Hepatocyte (in vitro differentiated cells): ENCODE results near the gene PRKCZ. TPM values are rescaled to one million over a fixed set of nuclear protein-coding genes. Genes with fewer than 3 reads are reported as not detected.

Experiments
- DNase-seq: peaks from one replicate; pipeline ENCODE4 v3.0.0-alpha.2; 2016; ENCODE audit warnings: low spot score
- H2AFZ ChIP-seq: fragments of 200-600 bp; sonication (generic); 2 replicates; pipeline ENCODE4 v1.6.0; 2016; ENCODE audit warnings: antibody characterized with exemption, mild to moderate bottlenecking
- H3K27ac ChIP-seq: fragments of 200-600 bp; sonication (generic); 2 replicates; pipeline ENCODE4 v1.5.1; 2016; ENCODE audit warnings: mild to moderate bottlenecking
- H3K27me3 ChIP-seq: fragments of 200-600 bp; sonication (generic); 2 replicates; pipeline ENCODE4 v1.6.1; 2016
- H3K36me3 ChIP-seq: fragments of 200-600 bp; sonication (generic); replicated peaks from 2 replicates; pipeline ENCODE4 v1.5.1; 2016; ENCODE audit warnings: low read depth; ENCODE audit not compliant: insufficient read depth
- H3K4me1 ChIP-seq: fragments of 200-600 bp; sonication (generic); 2 replicates; pipeline ENCODE4 v1.5.1; 2016; ENCODE audit warnings: mild to moderate bottlenecking, moderate library complexity; ENCODE audit not compliant: insufficient read depth
- H3K4me2 ChIP-seq: fragments of 200-600 bp; sonication (generic); 2 replicates; pipeline ENCODE4 v1.6.0; 2016
- H3K4me3 ChIP-seq: fragments of 200-600 bp; sonication (generic); 2 replicates; pipeline ENCODE4 v1.5.1; 2016; ENCODE audit warnings: mild to moderate bottlenecking
- H3K79me2 ChIP-seq: fragments of 200-600 bp; sonication (generic); 2 replicates; pipeline ENCODE4 v1.6.0; 2017; ENCODE audit warnings: mild to moderate bottlenecking
- H3K9me2 ChIP-seq: fragments of 200-600 bp; sonication (generic); replicated peaks from 2 replicates; pipeline ENCODE4 v1.6.0; 2017; ENCODE audit warnings: mild to moderate bottlenecking; ENCODE audit not compliant: insufficient read depth
- H3K9me3 ChIP-seq: fragments of 200-600 bp; sonication (generic); 2 replicates; pipeline ENCODE4 v1.5.1; 2016; ENCODE audit warnings: low read depth, mild to moderate bottlenecking
- H4K20me1 ChIP-seq: fragments of 200-600 bp; sonication (generic); 2 replicates; pipeline ENCODE4 v1.6.0; 2016; ENCODE audit warnings: mild to moderate bottlenecking; ENCODE audit not compliant: insufficient read depth, poor library complexity, severe bottlenecking
- EZH2 ChIP-seq: fragments of 200-600 bp; sonication (generic); IDR thresholded peaks from 2 replicates; pipeline ENCODE4 v1.6.1; 2016; ENCODE audit warnings: antibody characterized with exemption, mild to moderate bottlenecking, borderline replicate concordance
- EZH2phosphoT487 ChIP-seq: fragments of 200-600 bp; sonication (generic); IDR thresholded peaks from one replicate; pipeline ENCODE4 v1.6.1; 2018; ENCODE audit warnings: antibody characterized with exemption, mild to moderate bottlenecking, low read depth, moderate library complexity; ENCODE audit not compliant: unreplicated experiment, severe bottlenecking
- WGBS: methylation state at CpG from one replicate; pipeline ENCODE4 v1.1.6; 2016; ENCODE audit warnings: low lambda C conversion rate; ENCODE audit errors: missing lambda C conversion rate; 5-methylcytosine and 5-hydroxymethylcytosine counted together
- polyA plus RNA-seq: library from polyadenylated mRNA; unstranded; fragments of >200 nt; fragmentation: Nextera tagmentation; extraction: Ambion mirVana; gene quantifications from 2 replicates; pipeline ENCODE4 v1.2.1, GENCODE V29; 2016
- total RNA-seq: library from RNA; depleted of rRNA; stranded (reverse); fragments of >200 nt; gene quantifications from 2 replicates; pipeline ENCODE4 v1.2.3, GENCODE V29; 2014
- TF ChIP-seq, protein P1 (sequence below): fragments of 200-600 bp; sonication (generic); IDR thresholded peaks from 2 replicates; pipeline ENCODE4 v1.5.1; 2016; ENCODE audit warnings: antibody characterized with exemption, mild to moderate bottlenecking; ENCODE audit not compliant: poor library complexity

Gene PRKCZ
- total and polyA plus RNA-seq, 2 experiments from 2014 or later, result 41.0 to 52.3 TPM

DNA sequence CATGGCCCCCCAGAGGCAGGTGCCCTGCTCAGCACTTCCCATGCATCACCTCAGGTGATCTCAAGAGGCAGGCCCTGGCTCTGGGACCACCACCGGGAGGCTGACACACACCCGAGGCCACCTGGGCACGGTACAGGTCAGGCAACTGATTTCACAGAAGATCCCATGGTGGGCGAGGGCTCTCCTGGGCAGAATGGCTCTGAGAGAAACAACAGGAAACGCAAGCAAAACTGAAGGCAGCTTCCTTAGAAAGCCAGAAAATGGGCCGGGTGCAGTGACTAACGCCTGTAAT, 166.5 kb downstream of the PRKCZ start:
- no peak overlapping the region for H3K27ac ChIP-seq
- H3K4me1 ChIP-seq, result peaks cover 33% of the 10 kb centered on the region
- no peak for DNase-seq
- WGBS, result 91% methylated on average over 7 of the region's 7 CpGs
- H3K27me3 ChIP-seq, result no peaks in the 10 kb centered on the region
- TF ChIP-seq, protein P1, sequence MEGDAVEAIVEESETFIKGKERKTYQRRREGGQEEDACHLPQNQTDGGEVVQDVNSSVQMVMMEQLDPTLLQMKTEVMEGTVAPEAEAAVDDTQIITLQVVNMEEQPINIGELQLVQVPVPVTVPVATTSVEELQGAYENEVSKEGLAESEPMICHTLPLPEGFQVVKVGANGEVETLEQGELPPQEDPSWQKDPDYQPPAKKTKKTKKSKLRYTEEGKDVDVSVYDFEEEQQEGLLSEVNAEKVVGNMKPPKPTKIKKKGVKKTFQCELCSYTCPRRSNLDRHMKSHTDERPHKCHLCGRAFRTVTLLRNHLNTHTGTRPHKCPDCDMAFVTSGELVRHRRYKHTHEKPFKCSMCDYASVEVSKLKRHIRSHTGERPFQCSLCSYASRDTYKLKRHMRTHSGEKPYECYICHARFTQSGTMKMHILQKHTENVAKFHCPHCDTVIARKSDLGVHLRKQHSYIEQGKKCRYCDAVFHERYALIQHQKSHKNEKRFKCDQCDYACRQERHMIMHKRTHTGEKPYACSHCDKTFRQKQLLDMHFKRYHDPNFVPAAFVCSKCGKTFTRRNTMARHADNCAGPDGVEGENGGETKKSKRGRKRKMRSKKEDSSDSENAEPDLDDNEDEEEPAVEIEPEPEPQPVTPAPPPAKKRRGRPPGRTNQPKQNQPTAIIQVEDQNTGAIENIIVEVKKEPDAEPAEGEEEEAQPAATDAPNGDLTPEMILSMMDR, result no peak
- no peak for TF ChIP-seq EZH2
- no peak for TF ChIP-seq EZH2phosphoT487
- no peaks in the 10 kb centered on the region for H3K79me2 ChIP-seq
- no peak overlapping the region for H3K4me2 ChIP-seq
- H3K4me3 ChIP-seq, result no peak overlapping the region
- H3K36me3 ChIP-seq, result no peaks in the 10 kb centered on the region
- H3K9me3 ChIP-seq, result no peaks in the 10 kb centered on the region
- H4K20me1 ChIP-seq, result no peaks in the 10 kb centered on the region
- H2AFZ ChIP-seq, result no peak overlapping the region
- no peaks in the 10 kb centered on the region for H3K9me2 ChIP-seq

DNA sequence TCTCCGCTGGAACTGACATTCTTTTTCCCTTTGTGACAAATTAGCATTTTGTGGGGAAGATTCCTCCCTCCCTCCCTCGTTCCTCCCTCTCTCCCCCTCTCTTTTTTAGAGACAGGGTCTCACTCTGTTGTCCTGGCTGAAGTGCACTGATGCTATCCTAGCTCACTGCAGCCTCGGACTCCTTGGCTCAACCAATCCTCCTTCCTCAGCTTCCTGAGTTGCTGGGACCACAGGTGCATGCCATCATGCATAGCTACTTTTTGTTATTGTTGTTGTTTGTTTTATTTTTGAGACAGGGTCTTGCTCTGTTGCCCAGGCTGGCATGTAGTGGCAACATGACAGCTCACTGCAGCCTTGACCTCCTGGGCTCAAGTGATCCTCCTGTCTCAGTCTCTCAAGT, 171.1 kb downstream of the PRKCZ start:
- H3K9me3 ChIP-seq, result no peaks in the 10 kb centered on the region
- no peak overlapping the region for H3K4me3 ChIP-seq
- no peaks in the 10 kb centered on the region for H3K36me3 ChIP-seq
- DNase-seq, result no peak
- TF ChIP-seq EZH2phosphoT487 (no peak), EZH2 (no peak)
- TF ChIP-seq, protein P1, result no peak
- H2AFZ ChIP-seq, result no peak overlapping the region
- H4K20me1 ChIP-seq, result no peaks in the 10 kb centered on the region
- H3K27me3 ChIP-seq, result no peaks in the 10 kb centered on the region
- H3K79me2 ChIP-seq, result peaks cover 1% of the 10 kb centered on the region
- H3K27ac ChIP-seq, result no peak overlapping the region
- H3K4me2 ChIP-seq, result no peak overlapping the region
- peaks cover under 1% of the 10 kb centered on the region for H3K4me1 ChIP-seq
- H3K9me2 ChIP-seq, result no peaks in the 10 kb centered on the region
- 90% methylated on average over 3 of the region's 3 CpGs for WGBS

DNA sequence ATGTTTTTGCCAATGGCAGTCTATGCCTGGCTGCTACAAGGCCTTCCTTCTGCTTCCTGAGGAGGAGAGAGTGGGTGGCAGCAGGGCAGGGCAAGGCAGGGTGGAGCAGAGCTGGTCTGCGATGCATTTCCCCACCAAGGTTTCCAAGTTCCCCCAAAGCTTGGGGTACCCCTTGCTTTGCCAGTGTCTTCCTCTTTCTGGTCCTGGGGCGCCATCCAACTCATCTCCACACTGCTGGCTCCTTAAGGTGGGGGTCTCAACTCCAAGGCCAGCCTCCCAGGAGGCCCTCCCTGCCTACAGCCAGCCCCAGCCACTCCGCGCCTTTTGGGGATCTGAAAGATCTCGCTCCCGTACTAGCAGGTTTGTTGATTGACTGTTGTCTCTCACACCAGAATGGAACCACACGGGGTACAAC, 174.0 kb downstream of the PRKCZ start:
- no peak overlapping the region for H3K4me2 ChIP-seq
- peaks cover 6% of the 10 kb centered on the region for H4K20me1 ChIP-seq
- no peak overlapping the region for H3K4me3 ChIP-seq
- 95% methylated on average over 5 of the region's 7 CpGs for WGBS
- no peak for TF ChIP-seq EZH2
- TF ChIP-seq EZH2phosphoT487, result no peak
- TF ChIP-seq, protein P1, result no peak
- no peak for DNase-seq
- no peaks in the 10 kb centered on the region for H3K36me3 ChIP-seq
- H3K27ac ChIP-seq, result no peak overlapping the region
- no peak overlapping the region for H2AFZ ChIP-seq
- peaks cover 14% of the 10 kb centered on the region for H3K79me2 ChIP-seq
- no peaks in the 10 kb centered on the region for H3K27me3 ChIP-seq
- peaks cover 7% of the 10 kb centered on the region for H3K4me1 ChIP-seq
- H3K9me3 ChIP-seq, result no peaks in the 10 kb centered on the region
- H3K9me2 ChIP-seq, result no peaks in the 10 kb centered on the region

DNA sequence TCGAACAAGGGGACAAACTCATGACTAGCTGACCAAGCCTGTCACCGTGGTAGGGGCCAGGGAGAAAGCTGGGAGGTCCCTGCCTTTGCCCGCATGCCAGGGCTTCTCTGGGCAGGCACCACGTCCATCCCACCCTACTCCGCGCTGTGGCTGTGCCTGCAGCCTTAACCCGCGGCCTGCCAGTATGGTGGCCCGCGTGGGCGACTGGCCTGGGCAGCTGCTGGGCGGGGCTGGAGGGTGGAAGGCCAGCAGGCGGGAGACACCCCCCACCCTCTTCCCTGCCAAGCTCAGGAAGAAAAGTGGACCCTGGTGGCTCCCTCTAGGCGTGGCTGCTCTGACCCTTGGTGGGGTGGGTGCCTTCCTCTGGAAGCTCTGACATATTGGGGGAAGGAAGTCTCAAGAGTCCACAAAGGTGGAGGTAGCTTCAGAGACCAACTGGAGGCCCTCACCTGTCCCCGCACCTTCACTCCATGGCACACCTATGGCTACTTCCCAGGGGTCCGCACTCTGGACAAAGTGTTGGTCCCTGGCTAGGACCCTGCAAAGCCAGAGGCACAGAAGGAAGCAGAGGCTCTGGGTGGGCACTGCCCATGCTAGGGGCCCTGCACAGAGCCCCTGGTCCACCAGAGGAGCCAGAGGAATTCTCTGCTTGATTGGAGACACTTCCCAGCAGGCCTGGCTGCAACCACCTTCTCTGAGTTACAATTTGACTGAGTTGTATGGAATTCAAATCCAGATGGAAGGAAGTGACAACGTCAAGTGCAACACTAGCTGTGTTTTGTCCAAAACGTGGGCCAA, 174.6 kb downstream of the PRKCZ start:
- H3K4me2 ChIP-seq, result no peak overlapping the region
- no peaks in the 10 kb centered on the region for H3K36me3 ChIP-seq
- H3K27ac ChIP-seq, result no peak overlapping the region
- peaks cover 21% of the 10 kb centered on the region for H3K79me2 ChIP-seq
- TF ChIP-seq EZH2phosphoT487 (no peak), EZH2 (no peak)
- TF ChIP-seq, protein P1, result no peak
- H2AFZ ChIP-seq, result no peak overlapping the region
- H3K4me3 ChIP-seq, result no peak overlapping the region
- H3K27me3 ChIP-seq, result no peaks in the 10 kb centered on the region
- peaks cover 12% of the 10 kb centered on the region for H3K4me1 ChIP-seq
- H3K9me2 ChIP-seq, result no peaks in the 10 kb centered on the region
- peaks cover 12% of the 10 kb centered on the region for H4K20me1 ChIP-seq
- 96% methylated on average over 18 of the region's 18 CpGs for WGBS
- no peak for DNase-seq
- no peaks in the 10 kb centered on the region for H3K9me3 ChIP-seq
